Measurements from ENCODE around the gene PFKFB4. TPM values are rescaled to one million over a fixed set of nuclear protein-coding genes. Genes with fewer than 3 reads are reported as not detected.

The PFKFB4 gene
- total RNA-seq, 5 donors from 2014 or later (not counting 1 experiment from before 2014, with no cell fraction given), result 1.8 to 4.2 (median 2.4) TPM

DNA sequence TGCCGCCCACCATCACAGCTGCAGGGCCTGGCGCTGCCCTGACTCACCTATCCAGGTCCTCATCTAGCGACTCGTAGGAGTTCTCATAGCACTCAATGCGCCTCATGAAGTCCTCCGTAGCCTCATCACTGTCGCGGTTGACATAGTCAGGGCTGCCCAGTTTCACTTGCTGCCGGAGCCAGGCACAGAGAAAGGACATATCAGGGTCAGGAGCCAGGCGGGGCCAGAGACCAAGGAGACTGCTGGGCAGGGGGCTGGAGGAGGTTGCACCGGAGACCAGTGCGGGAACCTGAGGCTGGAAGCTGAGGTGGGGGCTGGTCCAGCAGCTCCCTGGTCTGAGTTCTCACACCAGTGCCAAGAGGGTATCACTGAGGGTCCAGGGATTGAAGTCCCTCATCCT, 18.2 kb downstream of the PFKFB4 start:
- H3K27me3 Mint-ChIP-seq, result no peaks in the 10 kb centered on the region
- H3K4me1 ChIP-seq (ENCODE audit: control insufficient read depth in 1 of 2, extremely low read depth in 1 of 2, insufficient read depth in 2 of 2, low read length in 2 of 2), result no peaks in the 10 kb centered on the region
- H3K4me1 Mint-ChIP-seq, result peaks cover 0 to 7% (median 0%) of the 10 kb centered on the region in 3 donors
- no peaks in the 10 kb centered on the region for H3K9me3 ChIP-seq
- H3K9me3 Mint-ChIP-seq, result no peaks in the 10 kb centered on the region
- DNase-seq, result no peak
- 92% methylated on average over 10 of the region's 12 CpGs for WGBS (ENCODE audit: insufficient coverage)
- POLR2A ChIA-PET, result no interaction called here
- H3K27ac Mint-ChIP-seq, result no peak overlapping the region
- H3K4me3 ChIP-seq (ENCODE audit: control insufficient read depth in 1 of 2, extremely low read depth in 1 of 2, low read length in 1 of 2), result no peak overlapping the region
- peaks cover 8% of the 10 kb centered on the region for H3K36me3 Mint-ChIP-seq
- H3K36me3 ChIP-seq (ENCODE audit: control insufficient read depth in 2 of 2, extremely low read depth in 1 of 2, insufficient read depth in 1 of 2, low read length in 1 of 2), result peaks cover 0 to 5% of the 10 kb centered on the region in 2 donors
- no peak overlapping the region for H3K27ac ChIP-seq (ENCODE audit: low read length)
- H3K4me3 Mint-ChIP-seq, result no peak overlapping the region
- no peaks in the 10 kb centered on the region for H3K27me3 ChIP-seq (replicated peaks in 1 of 2; ENCODE audit: control insufficient read depth in 2 of 2, extremely low read depth in 1 of 2, insufficient read depth in 2 of 2, low read length in 1 of 2)
- CTCF ChIA-PET, result no interaction called here
- no peak for ATAC-seq (replicated peaks in 1 of 4)

DNA sequence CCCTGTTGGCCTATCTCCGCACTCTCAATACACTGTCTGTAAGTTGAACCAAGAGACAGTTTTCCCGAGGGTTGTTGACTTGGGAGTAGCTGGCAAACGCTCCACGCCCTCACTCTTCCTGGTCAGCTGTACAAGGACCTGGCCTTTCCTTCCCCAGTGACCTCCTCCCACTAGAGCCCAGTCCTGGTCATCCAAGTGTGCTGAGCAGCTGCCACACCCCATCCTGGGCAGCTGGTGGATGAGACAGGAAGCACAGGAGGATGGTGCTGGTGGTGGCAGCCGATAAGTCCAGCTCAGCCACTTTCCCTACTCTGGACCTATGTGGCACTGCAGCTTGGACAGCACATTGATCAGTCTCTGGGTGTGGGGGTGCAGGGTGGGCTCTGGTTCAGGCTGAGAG, 19.8 kb downstream of the PFKFB4 start:
- no peaks in the 10 kb centered on the region for H3K9me3 Mint-ChIP-seq
- H3K27me3 Mint-ChIP-seq, result no peaks in the 10 kb centered on the region
- Histone ChIP-seq H3K4me3 (ENCODE audit: control insufficient read depth in 1 of 2, extremely low read depth in 1 of 2, low read length in 1 of 2) (no peak overlapping the region), H3K27me3 (replicated peaks in 1 of 2; ENCODE audit: control insufficient read depth in 2 of 2, extremely low read depth in 1 of 2, insufficient read depth in 2 of 2, low read length in 1 of 2) (no peaks in the 10 kb centered on the region), H3K9me3 (no peaks in the 10 kb centered on the region), H3K27ac (ENCODE audit: low read length) (no peak overlapping the region), H3K4me1 (ENCODE audit: control insufficient read depth in 1 of 2, extremely low read depth in 1 of 2, insufficient read depth in 2 of 2, low read length in 2 of 2) (no peaks in the 10 kb centered on the region), H3K36me3 (ENCODE audit: control insufficient read depth in 2 of 2, extremely low read depth in 1 of 2, insufficient read depth in 1 of 2, low read length in 1 of 2) (peaks cover 0 to 5% of the 10 kb centered on the region in 2 donors)
- POLR2A ChIA-PET, result no interaction called here
- 84% methylated on average over 5 of the region's 5 CpGs for WGBS (ENCODE audit: insufficient coverage)
- CTCF ChIA-PET, result no interaction called here
- ATAC-seq (replicated peaks in 1 of 4) (no peak), DNase-seq (no peak)
- no peak overlapping the region for H3K4me3 Mint-ChIP-seq
- H3K27ac Mint-ChIP-seq, result no peak overlapping the region
- H3K4me1 Mint-ChIP-seq, result peaks cover 0 to 7% (median 3%) of the 10 kb centered on the region in 3 donors
- peaks cover 4% of the 10 kb centered on the region for H3K36me3 Mint-ChIP-seq

DNA sequence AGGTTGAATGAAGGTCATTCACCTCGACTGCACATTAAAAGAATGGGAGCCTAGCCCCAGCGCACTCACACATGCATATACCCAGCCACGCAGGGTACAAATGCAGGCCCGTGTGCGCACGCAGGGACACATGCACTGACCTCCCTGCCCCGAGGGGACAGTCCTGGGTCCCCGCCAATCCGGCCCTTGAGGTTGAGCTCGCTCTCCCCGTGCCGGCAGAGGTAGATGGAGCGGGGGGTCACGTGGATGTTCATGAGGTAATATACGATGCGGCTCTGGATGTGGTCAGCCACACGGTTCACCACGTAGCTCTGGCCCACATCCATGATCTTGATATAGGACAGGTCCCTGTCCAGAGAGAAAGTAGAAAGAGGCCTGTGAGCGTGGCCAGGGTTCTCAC, 20.5 kb downstream of the PFKFB4 start:
- WGBS (ENCODE audit: insufficient coverage), result 87% methylated on average over 18 of the region's 19 CpGs
- Mint-ChIP-seq H3K9me3 (no peaks in the 10 kb centered on the region), H3K27ac (no peak overlapping the region), H3K4me3 (no peak overlapping the region), H3K36me3 (peaks cover 4% of the 10 kb centered on the region), H3K27me3 (no peaks in the 10 kb centered on the region), H3K4me1 (peaks cover 0 to 7% (median 3%) of the 10 kb centered on the region in 3 donors)
- H3K27ac ChIP-seq (ENCODE audit: low read length), result no peak overlapping the region
- H3K27me3 ChIP-seq (replicated peaks in 1 of 2; ENCODE audit: control insufficient read depth in 2 of 2, extremely low read depth in 1 of 2, insufficient read depth in 2 of 2, low read length in 1 of 2), result no peaks in the 10 kb centered on the region
- DNase-seq, result no peak
- H3K4me1 ChIP-seq (ENCODE audit: control insufficient read depth in 1 of 2, extremely low read depth in 1 of 2, insufficient read depth in 2 of 2, low read length in 2 of 2), result no peaks in the 10 kb centered on the region
- peaks cover 0 to 5% of the 10 kb centered on the region in 2 donors for H3K36me3 ChIP-seq (ENCODE audit: control insufficient read depth in 2 of 2, extremely low read depth in 1 of 2, insufficient read depth in 1 of 2, low read length in 1 of 2)
- ChIA-PET POLR2A (no interaction called here), CTCF (no interaction called here)
- H3K4me3 ChIP-seq (ENCODE audit: control insufficient read depth in 1 of 2, extremely low read depth in 1 of 2, low read length in 1 of 2), result no peak overlapping the region
- H3K9me3 ChIP-seq, result no peaks in the 10 kb centered on the region
- ATAC-seq (replicated peaks in 1 of 4), result no peak

DNA sequence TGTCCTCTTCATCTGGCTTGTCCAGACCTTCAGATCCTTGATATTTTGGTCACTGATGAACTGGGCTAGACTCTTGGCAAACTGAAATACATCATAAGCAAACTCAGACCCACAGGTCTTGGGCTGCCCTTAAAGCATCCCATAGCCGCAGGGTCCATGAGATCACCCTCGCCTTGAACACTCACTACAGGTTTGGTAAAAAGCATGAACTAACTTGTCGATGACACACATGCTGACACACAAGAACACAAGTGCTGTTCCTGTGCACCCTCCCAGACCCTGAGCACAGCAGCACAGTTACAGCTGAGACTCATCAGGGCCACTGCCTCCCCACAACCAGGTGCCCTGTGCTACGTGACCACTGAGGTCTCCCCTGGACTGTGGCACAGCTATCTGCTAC, 21.0 kb downstream of the PFKFB4 start:
- DNase-seq (no peak), ATAC-seq (replicated peaks in 1 of 4) (no peak)
- Histone ChIP-seq H3K27ac (ENCODE audit: low read length) (no peak overlapping the region), H3K36me3 (ENCODE audit: control insufficient read depth in 2 of 2, extremely low read depth in 1 of 2, insufficient read depth in 1 of 2, low read length in 1 of 2) (peaks cover 0 to 5% of the 10 kb centered on the region in 2 donors), H3K9me3 (no peaks in the 10 kb centered on the region), H3K4me3 (ENCODE audit: control insufficient read depth in 1 of 2, extremely low read depth in 1 of 2, low read length in 1 of 2) (no peak overlapping the region), H3K4me1 (ENCODE audit: control insufficient read depth in 1 of 2, extremely low read depth in 1 of 2, insufficient read depth in 2 of 2, low read length in 2 of 2) (no peaks in the 10 kb centered on the region), H3K27me3 (replicated peaks in 1 of 2; ENCODE audit: control insufficient read depth in 2 of 2, extremely low read depth in 1 of 2, insufficient read depth in 2 of 2, low read length in 1 of 2) (no peaks in the 10 kb centered on the region)
- H3K36me3 Mint-ChIP-seq, result peaks cover 4% of the 10 kb centered on the region
- CTCF ChIA-PET, result no interaction called here
- WGBS (ENCODE audit: insufficient coverage), result 100% methylated on average over 4 of the region's 4 CpGs
- no peak overlapping the region for H3K27ac Mint-ChIP-seq
- no peaks in the 10 kb centered on the region for H3K9me3 Mint-ChIP-seq
- no peaks in the 10 kb centered on the region for H3K27me3 Mint-ChIP-seq
- POLR2A ChIA-PET, result no interaction called here
- H3K4me3 Mint-ChIP-seq, result no peak overlapping the region
- peaks cover 0 to 7% (median 3%) of the 10 kb centered on the region in 3 donors for H3K4me1 Mint-ChIP-seq

DNA sequence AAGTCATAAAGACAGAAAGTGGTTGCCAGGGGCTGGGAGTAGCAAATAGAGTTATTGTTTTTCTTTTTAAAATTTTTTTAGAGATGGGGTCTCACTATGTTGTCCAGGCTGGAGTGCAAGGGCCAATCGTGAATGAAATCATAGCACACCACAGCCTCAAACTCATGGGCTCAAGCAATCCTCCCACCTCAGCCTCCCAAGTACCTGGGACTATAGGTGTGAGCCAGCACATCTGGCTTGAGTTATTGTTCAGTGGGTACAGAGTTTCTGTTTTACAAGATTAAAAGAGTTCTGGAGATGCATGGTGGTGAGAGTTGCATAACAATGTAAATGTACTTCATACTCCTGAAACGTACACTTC, 23.6 kb downstream of the PFKFB4 start:
- no peaks in the 10 kb centered on the region for H3K4me1 ChIP-seq (ENCODE audit: control insufficient read depth in 1 of 2, extremely low read depth in 1 of 2, insufficient read depth in 2 of 2, low read length in 2 of 2)
- H3K4me3 Mint-ChIP-seq, result no peak overlapping the region

DNA sequence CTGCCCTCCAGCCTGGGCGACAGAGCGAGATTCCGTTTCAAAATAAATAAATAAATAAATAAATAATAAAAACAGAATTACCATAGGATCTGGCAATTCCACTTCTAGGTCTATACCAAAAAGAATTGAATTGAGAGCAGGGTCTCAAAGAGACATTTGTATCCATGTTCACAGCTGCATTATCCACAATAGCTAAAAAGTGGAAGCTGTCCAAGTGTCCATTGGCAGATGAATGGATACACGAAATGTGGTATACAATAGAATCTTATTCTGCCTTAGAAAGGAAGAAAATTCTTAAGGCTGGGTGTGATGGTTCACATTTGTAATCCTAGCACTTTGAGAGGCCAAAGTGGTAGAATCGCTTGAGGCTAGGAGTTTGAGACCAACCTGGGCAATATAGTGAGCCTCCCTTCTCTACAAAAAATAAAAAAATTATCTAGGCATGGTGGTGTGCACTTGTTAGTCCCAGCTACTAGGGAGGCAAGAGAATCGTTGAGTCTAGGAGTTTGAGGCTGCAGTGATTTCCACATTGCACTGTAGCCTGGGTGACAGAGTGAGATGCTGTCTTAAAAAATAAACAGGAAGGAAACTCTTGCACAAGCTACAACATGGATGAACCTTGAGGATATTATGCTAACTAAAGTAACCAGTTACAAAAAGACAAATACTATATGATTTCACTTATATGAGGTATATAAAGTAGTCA, 24.2 kb downstream of the PFKFB4 start:
- ATAC-seq (replicated peaks in 1 of 4), result no peak
- Histone ChIP-seq H3K27me3 (replicated peaks in 1 of 2; ENCODE audit: control insufficient read depth in 2 of 2, extremely low read depth in 1 of 2, insufficient read depth in 2 of 2, low read length in 1 of 2) (no peaks in the 10 kb centered on the region), H3K4me3 (ENCODE audit: control insufficient read depth in 1 of 2, extremely low read depth in 1 of 2, low read length in 1 of 2) (no peak overlapping the region), H3K36me3 (ENCODE audit: control insufficient read depth in 2 of 2, extremely low read depth in 1 of 2, insufficient read depth in 1 of 2, low read length in 1 of 2) (peaks cover 0 to 5% of the 10 kb centered on the region in 2 donors), H3K4me1 (ENCODE audit: control insufficient read depth in 1 of 2, extremely low read depth in 1 of 2, insufficient read depth in 2 of 2, low read length in 2 of 2) (no peaks in the 10 kb centered on the region), H3K9me3 (no peaks in the 10 kb centered on the region), H3K27ac (ENCODE audit: low read length) (no peak overlapping the region)
- Mint-ChIP-seq H3K9me3 (no peaks in the 10 kb centered on the region), H3K27ac (no peak overlapping the region), H3K36me3 (peaks cover 4% of the 10 kb centered on the region), H3K4me1 (peaks cover 0 to 7% (median 3%) of the 10 kb centered on the region in 3 donors), H3K27me3 (no peaks in the 10 kb centered on the region), H3K4me3 (no peak overlapping the region)
- WGBS (ENCODE audit: insufficient coverage), result 80% methylated on average over 1 of the region's 6 CpGs
- ChIA-PET POLR2A (no interaction called here), CTCF (interaction anchor here in 1 of 2 donors (0.6 to 0.7 kb wide), 3 partner anchors 45 to 1475 kb away, joined by 3 to 9 read pairs (median 3); no protein-coding TSS in a partner anchor)
- no peak for DNase-seq

More for the DNA sequence above, 23.6 kb downstream of the PFKFB4 start:
- ATAC-seq (replicated peaks in 1 of 4) (no peak), DNase-seq (no peak)
- H3K4me3 ChIP-seq (ENCODE audit: control insufficient read depth in 1 of 2, extremely low read depth in 1 of 2, low read length in 1 of 2), result no peak overlapping the region
- WGBS (ENCODE audit: insufficient coverage), result no CpG with 5 or more reads among the region's 2 CpGs
- no peaks in the 10 kb centered on the region for H3K27me3 Mint-ChIP-seq
- H3K27ac ChIP-seq (ENCODE audit: low read length), result no peak overlapping the region
- peaks cover 0 to 5% of the 10 kb centered on the region in 2 donors for H3K36me3 ChIP-seq (ENCODE audit: control insufficient read depth in 2 of 2, extremely low read depth in 1 of 2, insufficient read depth in 1 of 2, low read length in 1 of 2)
- ChIA-PET CTCF (interaction anchor here in 1 of 2 donors (0.6 to 0.7 kb wide), 2 partner anchors 917 to 1475 kb away, joined by 3 read pairs; no protein-coding TSS in a partner anchor), POLR2A (no interaction called here)
- peaks cover 4% of the 10 kb centered on the region for H3K36me3 Mint-ChIP-seq
- H3K27ac Mint-ChIP-seq, result no peak overlapping the region
- no peaks in the 10 kb centered on the region for H3K9me3 ChIP-seq
- H3K27me3 ChIP-seq (replicated peaks in 1 of 2; ENCODE audit: control insufficient read depth in 2 of 2, extremely low read depth in 1 of 2, insufficient read depth in 2 of 2, low read length in 1 of 2), result no peaks in the 10 kb centered on the region
- H3K4me1 Mint-ChIP-seq, result peaks cover 0 to 7% (median 3%) of the 10 kb centered on the region in 3 donors
- H3K9me3 Mint-ChIP-seq, result no peaks in the 10 kb centered on the region
